ENCODE measurements around the gene CCM2L.

Gene CCM2L

DNA sequence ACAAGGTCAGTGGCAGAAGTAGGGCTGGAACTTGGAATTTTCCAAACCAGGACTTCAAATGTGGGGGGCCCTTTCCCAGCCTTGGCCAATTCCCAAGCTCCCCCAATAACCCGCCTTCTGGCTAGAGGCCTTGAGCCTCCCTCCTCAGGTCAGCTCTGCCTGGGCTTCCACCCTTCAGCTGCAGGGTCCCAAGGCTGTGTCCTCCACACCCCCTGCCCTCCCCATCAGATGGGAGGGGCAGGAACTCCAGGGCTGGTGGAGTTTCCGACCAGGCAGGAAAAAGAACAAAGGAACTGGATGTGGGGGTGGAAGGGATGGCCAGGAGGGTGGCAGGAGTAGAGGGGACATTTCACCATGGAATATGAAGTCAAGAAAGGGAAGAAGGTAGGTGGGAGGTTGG, at the start of gene CCM2L:
TSS of gene CCM2L (plus strand) at position 338 of the 400 bp plus-strand sequence. CDS start at position 355, 17 bp downstream.
- no peak for DNase-seq

DNA sequence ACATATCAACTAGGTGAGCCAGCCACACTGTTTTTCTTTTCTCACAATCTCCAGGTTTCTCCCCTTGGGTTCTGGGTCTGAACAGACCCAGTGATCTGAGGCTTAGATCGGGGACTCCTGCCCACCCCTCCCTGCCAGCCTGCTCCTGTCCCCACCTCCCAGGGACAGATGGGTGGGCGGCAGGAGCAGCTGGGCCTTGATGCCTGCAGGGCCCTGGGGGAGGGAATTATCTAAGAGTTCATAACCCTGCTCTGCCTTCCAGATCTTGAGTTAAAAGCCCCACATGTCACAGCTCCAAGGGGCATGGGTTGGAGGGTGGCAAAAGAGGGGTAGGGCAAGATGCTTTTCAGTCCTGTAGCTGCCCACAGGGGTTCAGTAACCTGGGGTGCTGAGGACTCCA, 47.5 kb upstream of the CCM2L start:
- no peak for DNase-seq

DNA sequence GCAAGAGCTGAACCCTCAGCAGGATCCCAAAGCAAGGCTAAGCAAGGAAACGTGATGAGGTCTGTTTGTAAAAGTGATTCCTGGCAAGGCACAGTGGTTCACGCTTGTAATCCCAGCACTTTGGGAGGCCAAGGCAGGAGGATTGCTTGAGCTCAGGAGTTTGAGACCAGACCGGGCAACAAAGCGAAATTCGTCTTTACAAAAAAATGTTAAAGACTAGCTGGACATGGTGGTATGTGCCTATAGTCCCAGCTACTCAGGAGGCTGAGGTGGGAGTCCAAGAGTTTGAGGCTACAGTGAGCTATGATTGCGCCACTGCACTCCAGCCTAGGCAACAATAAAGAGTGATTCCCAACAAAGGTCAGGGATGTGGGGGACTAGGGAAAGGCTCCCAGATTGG, 46.3 kb upstream of the CCM2L start:
- DNase-seq, result no peak

DNA sequence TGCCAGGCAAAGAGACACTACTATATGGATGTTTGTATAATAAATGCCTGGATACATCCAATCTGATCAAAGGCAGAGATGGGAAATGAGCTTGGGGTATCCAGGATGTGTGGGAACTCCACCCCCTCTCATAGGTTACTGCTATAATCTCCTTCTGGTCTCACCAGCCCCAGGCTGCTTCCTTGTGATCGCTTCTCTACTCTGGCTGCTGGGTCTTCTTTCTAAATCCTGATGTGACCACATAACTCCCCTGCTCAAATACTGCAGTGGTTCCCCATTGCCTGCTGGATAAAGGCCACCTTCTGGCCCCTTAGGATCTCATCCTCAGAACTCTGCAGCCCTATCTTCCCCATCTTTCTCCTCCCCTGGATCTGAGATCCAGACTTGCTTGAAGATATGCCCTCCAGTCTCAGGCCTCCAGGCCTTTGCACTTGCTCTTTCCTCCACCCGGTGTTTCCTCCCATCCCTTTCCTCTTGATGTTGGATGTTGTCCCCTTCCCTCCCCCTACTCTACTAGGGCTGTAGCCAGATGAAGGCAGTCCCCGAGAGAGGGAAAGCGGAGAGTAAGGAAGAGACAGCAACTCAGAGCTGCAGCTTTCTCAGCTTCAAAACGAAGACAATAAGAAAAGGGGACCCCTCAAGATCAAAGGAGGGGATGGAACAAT, 43.1 kb upstream of the CCM2L start:
- no peak for DNase-seq

DNA sequence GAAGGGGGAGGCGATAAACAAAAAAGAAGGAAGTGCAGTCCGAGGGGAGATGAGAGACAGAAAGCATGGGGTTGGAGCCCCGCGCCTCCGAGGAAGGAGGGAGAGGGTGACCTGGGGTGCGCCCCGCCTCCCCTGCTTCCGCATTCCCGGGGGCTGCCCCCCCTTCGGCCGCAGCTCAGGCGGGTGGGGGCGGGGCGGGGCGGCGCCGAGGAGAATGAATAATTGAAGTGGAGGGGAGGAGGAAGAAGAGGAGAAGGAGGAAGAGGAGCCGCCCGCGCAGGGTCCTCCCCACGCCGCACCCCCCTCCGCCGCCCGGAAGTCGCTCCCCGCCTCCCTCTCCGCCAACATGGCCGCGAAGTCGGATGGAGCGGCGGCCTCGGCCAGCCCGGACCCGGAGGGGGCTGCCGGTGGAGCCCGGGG, 42.4 kb upstream of the CCM2L start, which contains the start of gene XKR7:
TSS of gene XKR7 (plus strand) at position 322 of the 420 bp plus-strand sequence. CDS start at position 347, 25 bp downstream.
- DNase-seq, result peak; percentile 67

DNA sequence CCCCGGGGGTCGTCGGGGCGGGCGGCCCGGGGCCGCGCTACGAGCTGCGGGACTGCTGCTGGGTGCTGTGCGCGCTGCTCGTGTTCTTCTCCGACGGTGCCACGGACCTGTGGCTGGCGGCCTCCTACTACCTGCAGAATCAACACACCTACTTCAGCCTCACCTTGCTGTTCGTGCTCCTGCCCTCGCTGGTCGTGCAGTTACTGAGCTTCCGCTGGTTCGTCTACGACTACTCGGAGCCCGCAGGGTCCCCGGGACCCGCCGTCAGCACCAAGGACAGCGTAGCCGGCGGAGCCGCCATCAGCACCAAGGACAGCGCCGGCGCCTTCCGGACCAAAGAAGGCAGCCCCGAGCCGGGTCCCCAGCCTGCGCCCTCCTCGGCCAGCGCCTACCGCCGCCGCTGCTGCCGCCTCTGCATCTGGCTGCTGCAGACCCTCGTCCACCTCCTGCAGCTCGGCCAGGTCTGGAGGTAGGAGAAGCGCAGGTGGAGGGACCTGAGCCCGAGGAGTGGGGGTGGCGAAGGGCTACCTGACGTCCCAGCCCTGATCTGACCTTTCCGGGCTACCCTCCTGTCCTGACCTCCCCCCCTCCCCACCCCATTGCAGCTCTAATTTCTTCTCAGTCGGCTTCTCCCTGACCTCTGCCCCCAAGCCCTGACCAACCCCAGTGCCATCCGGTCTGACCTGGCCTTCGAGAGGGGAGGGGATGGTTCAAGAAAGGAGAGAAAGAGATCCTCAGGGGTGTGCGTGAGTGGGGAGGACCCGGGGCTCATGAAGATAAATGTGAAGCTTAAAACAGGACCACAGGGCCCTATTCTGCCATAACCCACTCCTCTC, 41.7 kb upstream of the CCM2L start:
- peak; percentile 25 for DNase-seq

DNA sequence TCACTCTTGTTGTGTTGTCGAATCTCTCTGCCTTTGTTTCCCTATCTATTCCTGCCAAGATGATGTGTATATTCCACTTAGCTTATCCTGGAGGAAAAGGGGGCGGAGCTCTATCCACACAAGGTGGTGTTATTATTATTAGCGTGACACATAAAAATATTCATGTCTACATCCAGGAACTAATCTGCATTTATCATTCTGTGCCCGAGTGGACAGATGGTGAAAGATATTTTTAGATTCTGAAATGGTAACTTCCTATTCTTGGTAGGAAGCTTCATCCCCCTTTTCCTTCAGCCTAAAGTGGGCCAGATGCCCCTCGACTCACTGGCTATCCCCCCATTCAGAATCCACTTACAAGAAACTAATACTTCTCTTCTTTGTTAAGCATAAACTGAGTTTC, 40.2 kb upstream of the CCM2L start:
- no peak for DNase-seq

DNA sequence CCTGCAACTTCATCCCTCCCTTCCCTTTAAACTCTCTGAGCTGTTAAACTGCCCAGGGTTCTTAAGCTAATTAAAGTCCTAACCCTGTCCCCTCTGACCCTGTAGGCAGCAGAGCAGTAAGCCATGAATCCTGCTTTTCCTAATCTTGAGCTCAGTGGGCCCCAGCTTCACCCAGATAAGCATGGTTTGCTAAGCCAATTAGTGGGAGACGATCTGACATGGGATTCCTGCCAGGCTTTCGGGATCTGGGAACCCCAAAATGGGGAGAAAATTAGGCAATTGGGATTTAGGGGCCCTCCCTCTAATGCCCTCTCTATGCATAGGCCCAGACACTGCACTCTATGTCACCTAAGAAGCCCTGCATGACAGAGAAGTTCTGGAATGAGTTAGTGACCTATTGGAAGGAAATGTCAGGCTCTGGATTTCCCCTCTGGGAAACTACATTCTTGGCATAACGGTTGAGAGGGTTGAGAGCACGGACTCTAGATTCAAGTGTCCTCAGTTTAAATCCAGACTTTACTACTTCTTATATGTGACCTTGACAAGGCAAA, 37.7 kb upstream of the CCM2L start:
- DNase-seq, result no peak

DNA sequence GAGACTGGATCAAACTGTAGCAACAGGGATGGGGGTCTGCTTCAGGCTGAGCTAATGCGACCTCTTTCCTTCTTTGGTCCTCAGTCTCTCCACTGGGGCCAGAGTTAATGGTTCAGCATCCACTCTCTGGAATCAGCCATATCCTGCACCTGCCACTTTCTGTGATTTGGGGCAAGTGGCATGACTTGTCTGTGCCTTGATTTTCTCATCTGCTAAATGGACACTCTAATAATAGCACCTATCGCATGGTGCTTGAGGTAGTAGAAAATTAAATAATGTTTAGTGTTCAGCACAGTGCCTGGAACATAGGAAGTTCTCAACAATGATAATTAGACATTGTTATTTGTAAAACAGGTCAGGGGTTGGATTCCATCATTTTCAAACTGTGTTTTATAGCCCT, 35.9 kb upstream of the CCM2L start:
- DNase-seq, result no peak

DNA sequence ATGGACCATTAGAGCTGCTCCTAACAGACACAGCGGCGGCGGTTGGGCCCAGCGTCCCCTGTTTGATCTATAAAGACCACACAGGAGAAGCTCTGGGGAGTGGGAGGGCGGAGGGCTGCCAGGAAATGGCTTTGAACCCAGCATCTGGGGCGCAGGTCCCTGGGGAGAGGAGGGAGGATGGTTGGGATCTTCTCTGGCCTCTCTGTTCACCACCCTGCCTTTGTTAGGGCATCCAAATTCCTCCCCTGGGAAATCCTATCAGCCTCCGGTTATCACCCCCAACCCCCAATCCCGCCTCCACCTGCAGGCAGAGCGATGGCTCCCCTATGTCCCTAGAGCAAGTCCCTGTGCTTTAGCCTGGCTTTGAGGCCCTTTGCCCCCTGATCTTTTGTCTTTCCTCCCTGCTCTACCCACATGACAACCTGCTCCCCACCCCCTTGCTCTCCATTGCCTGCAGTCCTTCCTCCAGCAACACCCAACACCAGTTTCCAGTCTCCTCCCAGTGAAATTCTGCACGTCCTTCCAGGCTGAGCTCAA, 35.2 kb upstream of the CCM2L start:
- DNase-seq, result no peak

DNA sequence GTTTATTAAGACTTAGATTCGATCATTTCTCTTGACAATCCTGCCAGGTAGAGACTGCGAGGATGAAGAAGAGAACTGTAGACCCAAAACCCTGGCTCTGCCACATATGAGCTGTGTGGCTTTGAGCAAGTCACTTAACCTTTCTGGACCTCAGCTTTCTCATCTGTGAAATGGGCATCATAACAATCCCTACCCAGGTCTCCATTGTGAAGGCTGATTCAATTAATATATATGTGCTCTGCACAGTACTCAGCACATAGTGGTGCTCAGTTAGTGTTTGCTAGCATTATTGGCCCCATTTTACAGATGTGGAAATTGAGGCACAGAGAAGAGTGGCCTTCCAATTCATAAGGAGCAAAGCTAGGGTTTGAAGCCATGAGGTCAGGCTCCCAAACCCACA, 34.4 kb upstream of the CCM2L start:
- no peak for DNase-seq

DNA sequence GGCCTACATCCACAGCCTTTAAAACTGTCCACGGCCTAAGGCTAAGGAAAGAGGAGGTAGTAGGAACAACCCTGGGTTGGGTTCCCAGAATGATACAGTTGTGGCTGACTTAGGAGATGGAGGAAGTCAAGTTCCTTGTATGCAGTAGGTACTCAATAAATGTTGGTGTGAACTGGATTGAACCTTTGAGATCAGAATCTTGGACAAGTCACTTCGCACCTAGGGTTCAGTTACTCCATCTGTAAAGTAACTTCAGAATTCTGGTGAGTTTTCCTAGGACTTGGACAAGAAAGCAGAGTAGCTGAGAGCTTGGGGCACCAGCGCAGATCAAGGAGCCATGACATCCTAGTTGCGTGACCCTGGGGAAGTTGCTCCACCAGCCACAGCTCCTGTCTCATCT, 33.2 kb upstream of the CCM2L start:
- no peak for DNase-seq

DNA sequence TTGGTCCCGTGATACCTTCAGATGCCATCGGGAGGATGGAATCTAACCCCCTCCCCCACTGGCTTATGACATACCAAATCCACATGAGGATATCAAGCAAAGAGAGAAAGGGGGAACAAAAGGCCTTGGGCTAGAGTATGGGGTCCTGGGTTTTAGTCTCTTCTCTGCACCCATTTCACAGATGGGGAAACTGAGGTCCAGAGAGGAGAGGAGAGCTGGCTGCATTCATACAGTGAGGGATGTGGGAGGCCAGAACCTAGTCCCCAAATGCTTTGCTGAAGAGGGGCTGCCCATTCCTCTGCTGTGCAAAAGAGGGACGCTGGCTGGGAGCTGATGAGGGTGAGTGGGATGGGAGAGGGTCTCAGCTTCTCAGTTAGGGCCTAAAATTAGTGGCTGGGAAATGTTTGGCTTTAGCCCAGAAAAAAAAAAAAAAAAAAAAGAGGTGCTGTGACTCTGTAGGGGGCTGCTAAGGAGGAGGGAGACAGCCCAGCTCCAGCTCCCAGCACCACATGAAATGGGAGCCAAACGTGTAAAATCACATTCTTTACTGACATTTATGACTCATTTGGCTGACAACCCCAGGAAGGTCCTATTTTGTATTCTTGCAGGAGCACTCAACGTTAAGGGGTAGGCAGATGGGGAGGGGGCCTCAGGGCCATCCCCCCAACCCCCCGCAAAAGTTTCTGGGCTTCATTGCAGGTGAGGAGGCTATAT, 30.4 kb upstream of the CCM2L start:
- DNase-seq, result no peak

DNA sequence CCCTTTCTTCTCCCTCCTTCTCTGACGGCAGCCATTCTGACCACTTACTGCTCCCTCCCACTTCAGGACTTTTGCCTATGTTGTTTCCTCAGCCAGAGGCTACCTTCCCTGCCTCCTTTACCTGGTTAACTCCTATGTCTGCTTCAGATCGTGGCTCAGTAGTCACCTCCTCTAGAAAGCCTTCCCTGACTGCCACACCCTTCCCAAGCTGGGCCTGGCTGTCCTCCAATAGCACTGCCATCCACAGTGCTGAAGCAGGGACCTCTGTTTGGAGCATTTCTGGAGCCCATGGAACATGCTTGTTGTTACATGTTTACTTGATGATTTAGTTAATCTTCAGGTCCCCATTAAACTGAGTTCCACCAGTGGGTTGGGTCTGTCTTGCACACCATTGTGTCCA, 28.5 kb upstream of the CCM2L start:
- no peak for DNase-seq

DNA sequence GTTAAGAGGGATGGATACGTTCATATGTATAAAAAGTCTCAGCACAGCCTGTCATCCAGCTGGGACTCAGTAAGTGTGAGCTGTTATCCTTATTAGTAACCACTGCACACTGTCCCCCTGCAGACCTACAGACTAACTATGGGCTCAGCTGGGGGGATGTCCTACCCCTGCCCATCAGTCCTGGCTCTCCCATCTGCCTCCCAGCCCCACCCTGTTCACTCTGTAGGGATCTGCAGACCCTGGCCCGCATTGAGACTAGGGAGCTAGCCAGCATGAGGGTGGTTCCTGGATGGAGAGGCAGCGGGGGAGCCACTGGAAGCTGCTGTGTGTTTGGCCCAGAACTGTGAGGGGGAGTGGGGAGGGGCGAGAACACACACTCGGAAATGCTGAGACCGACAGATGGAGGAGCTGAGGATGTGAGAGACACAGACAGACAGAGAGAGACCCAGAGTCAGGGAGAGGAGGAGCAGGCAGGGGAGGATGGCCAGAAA, 25.2 kb upstream of the CCM2L start:
- DNase-seq, result no peak

DNA sequence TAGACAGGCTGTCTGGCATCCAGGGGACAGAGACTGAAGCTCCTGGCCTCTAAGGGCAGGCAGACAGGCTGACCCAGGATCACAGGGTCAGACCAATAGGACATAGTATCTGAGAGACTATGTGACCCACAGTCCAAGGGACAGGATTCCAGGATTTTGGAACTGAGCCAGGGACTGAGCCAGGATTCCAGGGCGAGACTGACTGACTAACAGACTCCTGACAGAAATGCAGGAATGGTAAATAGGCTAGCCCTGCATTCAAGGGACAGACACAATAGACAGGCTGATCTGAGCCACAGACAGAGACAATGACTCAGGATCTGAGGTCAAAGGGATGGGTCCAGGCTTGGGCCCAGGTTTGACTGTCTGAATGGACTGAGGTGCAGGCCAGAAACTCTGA, 22.5 kb upstream of the CCM2L start:
- DNase-seq, result no peak

DNA sequence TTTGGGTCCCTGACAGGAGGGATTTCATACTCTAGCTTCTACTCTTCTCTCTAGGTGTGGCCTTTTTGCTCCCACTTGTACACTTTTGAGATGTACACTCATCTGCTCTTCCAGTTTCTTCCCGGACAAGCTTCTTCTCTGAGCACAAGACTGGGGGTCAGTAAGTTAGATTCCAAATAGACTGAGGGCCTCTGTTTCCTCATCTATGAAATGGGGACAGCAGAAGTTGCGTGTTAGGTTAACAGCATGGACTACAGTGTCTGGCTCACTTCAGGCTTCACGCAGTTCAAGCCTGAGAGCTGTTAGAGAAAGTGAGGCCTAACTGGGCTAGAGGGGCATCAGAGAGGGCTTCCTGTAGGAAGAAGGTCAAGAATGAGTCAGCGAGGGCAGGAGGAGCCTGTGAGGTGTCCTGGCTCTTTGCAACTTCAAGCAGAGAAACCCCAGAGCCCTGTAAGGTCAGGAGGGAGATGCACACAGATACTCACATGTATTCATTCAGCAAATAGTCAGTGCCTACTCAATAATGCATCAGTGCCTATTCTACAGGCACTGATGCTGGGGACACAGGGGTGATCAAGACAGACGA, 21.7 kb upstream of the CCM2L start:
- no peak for DNase-seq

DNA sequence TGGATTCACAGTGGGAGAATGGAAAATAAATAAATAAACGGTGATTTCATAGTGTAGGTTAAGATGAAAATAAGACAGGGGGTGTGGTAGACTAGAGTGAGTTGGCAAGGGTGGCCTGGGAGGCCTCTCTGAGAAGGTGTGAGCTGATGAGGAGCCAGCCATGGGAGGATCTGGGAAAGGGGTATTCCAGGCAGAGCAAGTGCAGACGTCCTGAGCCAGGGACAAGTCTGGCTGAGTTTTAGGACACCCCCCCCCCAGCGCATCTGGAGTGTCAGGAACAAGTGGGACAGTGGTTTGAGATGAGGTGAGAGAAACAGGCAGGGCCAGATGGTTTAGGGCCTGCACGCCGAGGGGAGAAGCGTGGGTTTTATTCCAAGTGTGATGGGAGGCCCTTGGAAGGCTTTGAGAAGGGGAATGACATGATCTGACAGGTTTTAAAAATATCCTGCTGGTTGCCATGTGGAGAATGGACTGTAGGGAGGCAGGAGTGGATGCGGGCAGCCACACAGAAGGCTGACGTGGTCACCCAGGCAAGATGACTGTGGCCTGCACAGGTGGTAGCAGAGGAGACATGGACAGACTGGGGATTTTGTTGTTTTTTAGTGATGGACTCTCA, 21.1 kb upstream of the CCM2L start:
- DNase-seq, result no peak

DNA sequence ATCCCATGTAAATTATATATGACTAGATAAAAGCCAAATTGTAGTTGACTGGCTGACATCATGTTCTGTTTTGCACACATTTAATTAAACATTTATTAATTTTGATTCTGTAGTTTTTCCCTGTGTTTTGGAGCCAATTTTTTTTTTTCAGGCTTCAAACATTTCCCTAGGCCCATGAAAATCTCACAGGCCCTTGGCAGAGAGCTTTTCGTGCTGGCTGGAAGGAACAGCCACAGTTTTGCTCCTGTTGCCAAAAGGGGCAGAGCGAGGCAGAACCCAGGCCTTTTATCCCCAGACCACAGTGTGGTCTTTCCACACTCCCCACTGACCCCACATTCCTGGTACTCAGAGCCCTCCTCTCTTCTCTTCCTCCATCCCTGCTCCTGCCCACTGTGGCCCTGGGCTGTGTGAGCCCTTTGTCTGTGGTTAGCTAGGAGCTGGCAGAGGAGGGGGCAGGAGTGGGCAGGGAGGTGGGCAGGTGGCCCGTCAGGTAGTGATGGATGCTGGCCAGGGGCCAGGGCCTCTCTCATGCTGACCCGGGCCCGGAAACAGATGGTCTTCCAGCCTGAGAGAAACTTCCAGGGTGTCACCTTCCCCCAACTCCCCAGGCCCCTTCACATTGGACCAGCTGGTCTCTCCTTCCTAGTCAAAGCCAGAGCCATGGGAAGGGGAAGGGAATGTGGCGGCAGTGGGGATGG, 19.4 kb upstream of the CCM2L start:
- DNase-seq, result no peak

DNA sequence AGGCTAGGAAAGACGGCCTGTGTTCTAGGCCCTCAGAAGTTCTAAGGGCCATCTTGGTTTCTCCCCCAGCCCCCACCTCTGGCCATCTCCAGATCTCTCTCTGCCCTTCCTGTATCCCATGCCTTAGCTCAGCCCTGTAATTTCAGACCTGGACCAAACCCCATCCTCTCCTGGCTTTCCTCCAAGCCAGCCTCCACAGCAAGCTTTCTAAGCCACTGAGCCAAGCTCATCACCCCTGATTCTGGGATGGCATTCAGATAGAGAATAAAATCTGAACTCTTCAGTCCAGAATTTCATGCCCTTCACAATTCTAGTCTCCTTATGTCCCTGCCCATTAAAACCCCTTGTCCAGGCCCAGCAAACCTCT, 18.9 kb upstream of the CCM2L start:
- DNase-seq, result no peak

DNA sequence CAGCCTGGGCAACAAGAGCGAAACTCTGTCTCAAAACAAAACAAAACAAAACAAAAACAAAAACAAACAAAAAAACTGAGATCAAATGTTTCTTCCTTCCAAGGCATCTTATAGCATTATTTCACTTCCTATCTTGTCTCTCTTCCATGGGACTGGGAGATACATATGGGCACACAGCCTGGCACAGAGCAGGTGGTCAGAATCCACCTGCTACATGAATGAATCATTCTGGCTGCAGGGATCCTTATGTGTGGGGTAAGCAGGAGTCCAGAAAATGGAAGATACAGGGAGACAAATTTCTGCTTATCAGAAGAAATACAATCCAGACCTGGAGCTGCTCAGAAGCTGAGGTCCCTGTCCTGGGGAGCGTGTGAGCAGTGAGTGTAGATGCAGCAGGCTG, 18.2 kb upstream of the CCM2L start:
- DNase-seq, result no peak

DNA sequence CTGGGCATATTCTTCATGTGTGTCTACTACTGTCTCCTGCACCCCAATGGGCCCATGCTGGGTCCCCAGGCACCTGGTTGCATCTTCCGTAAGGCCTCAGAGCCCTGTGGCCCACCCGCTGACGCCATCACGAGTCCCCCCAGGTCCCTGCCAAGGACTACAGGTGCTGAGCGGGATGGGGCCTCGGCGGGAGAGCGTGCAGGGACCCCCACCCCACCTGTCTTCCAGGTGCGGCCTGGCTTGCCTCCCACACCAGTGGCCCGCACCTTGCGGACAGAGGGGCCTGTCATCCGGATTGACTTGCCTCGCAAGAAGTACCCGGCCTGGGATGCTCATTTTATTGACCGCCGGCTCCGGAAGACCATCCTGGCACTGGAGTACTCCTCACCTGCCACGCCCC, 13.2 kb upstream of the CCM2L start:
- no peak for DNase-seq
